Fibroblast of villous mesenchyme (primary cell): ENCODE results near the gene SH3TC1. TPM values are rescaled to one million over a fixed set of nuclear protein-coding genes. Genes with fewer than 3 reads are reported as not detected.

Experiments
- DNase-seq: peaks from one replicate; pipeline ENCODE4 v3.0.0-alpha.2; 2010; ENCODE audit warnings: low read depth
- H3K4me3 ChIP-seq: 2 replicates; pipeline ENCODE4 v1.5.1; 2011; ENCODE audit warnings: low read depth, mild to moderate bottlenecking, low read length
- total RNA-seq: library from RNA; depleted of rRNA; stranded (reverse); fragments of >200 nt; gene quantifications from 2 replicates; pipeline ENCODE4 v1.2.3, GENCODE V29; 2012
- TF ChIP-seq, protein P1 (sequence below): IDR thresholded peaks from 2 replicates; pipeline ENCODE4 v1.5.1; 2012; ENCODE audit warnings: low read depth, mild to moderate bottlenecking, low read length; ENCODE audit not compliant: insufficient read depth

SH3TC1 gene
- total RNA-seq, 1 donor, result 3.9 TPM

DNA sequence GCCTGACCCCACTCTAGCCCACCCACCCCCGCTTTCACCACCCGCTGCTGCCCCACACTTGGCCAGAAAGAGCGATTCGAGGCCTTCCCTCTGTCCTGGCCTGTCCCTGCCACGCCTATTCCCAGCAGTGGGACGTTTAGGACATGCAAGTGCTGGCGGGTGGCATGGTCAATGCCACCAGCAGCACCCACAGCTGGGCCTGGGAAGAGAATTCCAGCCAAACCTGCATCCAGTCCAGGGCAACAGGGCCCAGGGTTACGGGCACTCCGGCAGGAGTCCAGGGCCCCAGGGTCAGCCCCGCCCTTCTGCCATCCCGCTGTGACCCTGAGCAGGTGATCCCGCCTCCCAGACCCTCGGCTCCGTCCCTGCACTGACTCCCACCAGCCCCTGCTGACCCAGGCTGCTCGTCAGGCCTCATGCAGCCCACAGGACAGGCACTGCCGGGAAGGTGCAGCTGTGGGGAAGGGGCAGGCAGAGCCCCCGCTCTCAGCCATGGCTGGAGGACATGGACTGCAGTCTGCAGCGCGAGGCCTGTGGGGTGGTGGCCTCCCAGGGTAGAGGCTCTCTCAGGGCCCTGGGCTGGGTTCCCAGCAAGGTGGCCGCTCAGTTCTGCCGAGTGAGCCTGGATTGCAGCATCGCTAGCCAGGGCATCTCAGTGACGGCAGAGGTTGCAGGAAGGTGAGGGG, 63.7 kb downstream of the SH3TC1 start:
- no peak for DNase-seq
- TF ChIP-seq, protein P1, sequence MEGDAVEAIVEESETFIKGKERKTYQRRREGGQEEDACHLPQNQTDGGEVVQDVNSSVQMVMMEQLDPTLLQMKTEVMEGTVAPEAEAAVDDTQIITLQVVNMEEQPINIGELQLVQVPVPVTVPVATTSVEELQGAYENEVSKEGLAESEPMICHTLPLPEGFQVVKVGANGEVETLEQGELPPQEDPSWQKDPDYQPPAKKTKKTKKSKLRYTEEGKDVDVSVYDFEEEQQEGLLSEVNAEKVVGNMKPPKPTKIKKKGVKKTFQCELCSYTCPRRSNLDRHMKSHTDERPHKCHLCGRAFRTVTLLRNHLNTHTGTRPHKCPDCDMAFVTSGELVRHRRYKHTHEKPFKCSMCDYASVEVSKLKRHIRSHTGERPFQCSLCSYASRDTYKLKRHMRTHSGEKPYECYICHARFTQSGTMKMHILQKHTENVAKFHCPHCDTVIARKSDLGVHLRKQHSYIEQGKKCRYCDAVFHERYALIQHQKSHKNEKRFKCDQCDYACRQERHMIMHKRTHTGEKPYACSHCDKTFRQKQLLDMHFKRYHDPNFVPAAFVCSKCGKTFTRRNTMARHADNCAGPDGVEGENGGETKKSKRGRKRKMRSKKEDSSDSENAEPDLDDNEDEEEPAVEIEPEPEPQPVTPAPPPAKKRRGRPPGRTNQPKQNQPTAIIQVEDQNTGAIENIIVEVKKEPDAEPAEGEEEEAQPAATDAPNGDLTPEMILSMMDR, result no peak
- no peak overlapping the region for H3K4me3 ChIP-seq

DNA sequence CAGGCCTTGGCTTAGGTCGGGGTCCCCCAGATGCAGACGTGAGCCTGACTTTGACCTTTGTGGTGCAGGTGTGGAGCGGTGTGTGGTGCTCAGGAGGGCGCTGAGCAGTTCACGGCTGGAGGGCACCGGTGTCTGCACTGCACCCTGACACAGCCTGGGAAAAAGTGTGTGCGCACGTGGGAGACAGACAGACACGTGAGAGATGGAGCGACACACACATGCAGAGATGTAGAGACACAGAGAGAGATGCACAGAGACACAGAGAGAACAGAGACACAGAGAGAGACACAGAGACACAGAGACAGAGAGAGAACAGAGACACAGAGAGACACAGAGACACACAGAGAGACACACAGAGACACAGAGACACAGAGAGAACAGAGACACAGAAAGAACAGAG, 64.3 kb downstream of the SH3TC1 start:
- no peak for DNase-seq
- H3K4me3 ChIP-seq, result no peak overlapping the region
- TF ChIP-seq, protein P1, result no peak

DNA sequence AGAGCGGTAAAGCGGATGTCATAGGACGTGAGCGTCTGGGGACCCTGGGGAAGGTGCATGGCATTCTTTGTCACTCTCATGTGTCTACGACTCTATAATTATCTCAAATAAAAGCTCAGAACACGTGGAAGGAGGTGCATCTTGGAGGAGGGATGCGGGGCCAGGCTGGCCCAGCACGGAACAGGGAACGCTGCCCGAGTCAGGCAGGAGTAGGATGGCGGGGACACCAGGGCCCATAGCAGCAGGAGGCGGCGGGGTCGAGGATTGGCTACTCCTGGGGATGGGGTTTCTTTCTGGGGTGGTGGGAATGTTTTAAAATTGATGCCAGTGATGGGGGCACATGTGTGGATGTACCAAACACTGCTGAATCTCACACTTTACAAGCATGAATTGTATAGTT, 65.0 kb downstream of the SH3TC1 start:
- no peak for DNase-seq
- H3K4me3 ChIP-seq, result no peak overlapping the region
- TF ChIP-seq, protein P1, result no peak

DNA sequence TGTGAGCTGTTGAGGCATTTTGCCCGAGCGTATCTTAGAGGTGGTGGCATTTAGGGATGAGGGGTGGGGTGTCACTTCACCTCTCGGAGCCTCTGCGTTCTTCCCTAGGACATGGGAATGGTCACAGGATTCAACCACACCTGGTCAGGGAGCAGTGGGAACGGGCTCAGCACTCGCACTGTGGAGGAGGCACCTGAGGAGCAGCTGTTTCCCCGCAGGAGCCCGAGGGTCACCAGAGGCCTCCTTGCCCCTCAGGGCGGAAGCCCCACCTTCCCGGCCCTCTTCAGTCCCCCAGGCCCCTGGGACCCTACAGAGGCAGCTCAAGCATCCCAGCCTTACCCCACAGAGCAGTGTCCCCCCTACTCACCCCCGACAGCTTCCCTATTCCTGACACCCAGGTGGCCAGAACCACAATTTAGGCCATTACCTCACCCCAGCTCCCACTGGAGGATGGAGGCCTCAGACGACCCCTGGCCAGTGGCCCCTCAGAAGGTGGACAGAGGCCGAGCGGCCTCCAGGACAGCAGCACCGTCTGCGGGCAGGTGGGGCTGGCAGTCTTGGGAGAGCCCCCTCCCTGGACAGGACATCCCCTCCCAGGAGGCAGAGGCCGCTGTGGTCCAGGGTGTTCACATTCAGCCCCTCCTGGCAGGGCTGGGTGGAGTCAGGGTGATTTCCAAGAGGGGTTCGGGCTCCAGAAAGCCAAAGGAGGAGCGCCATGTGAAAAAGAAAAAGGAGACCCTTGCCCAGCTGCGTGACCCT, 66.3 kb downstream of the SH3TC1 start:
- no peak overlapping the region for H3K4me3 ChIP-seq
- DNase-seq, result no peak
- TF ChIP-seq, protein P1, result no peak

DNA sequence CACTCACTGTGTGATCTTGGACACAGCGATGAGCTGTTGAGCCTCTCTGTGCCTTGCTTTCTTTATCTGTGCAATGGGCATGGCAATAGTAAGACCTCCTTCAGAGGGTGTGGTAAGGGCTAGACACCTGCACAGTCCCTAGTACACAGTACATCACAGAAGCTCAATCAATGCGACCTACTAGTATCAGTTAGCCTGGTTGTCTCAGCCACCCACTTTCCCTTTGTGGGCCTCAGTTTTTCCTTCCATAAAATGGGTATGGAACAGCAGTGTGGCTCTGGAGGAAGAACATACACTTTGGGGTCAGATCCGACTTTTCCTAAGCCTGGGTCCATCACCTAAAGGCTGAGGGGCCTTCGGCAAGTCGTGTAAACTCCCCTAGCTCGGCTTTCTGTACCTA, 67.0 kb downstream of the SH3TC1 start:
- TF ChIP-seq, protein P1, result no peak
- no peak for DNase-seq

DNA sequence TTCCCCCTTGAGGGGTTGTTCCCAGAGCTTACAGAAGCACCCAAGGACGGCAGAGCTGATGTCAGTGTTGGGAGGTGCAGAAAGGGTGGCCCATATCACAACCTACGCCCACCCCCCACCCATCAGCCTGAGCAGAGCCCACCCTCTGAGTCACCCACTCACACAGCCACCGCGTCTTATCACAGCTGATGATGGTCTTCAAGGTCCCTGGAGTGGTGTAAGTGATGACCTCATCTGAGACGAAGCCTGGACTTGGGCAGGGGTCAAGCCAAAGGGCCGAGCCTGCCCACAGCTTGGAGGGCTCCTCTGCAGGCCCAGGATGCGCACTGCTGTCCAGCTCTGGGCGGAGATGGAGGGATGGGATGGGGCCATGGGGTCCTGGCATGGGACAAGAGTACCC, 67.4 kb downstream of the SH3TC1 start:
- TF ChIP-seq, protein P1, result no peak
- DNase-seq, result peak; percentile 74
- no peak overlapping the region for H3K4me3 ChIP-seq

More for the DNA sequence above, 67.0 kb downstream of the SH3TC1 start:
- H3K4me3 ChIP-seq, result no peak overlapping the region
